Right lung (tissue), 5 donors: ENCODE results near the gene FAM53B. TPM values are rescaled to one million over a fixed set of nuclear protein-coding genes. Genes with fewer than 3 reads are reported as not detected.

Source experiments
- DNase-seq, 2 donors: peaks; one replicate each; pipeline ENCODE4 v3.0.0-alpha.2; 2013
- polyA plus RNA-seq, 5 donors: library from polyadenylated mRNA; unstranded; fragments of 120-200 nt; gene quantifications; one replicate each; pipeline versions ENCODE4 v1.2.1 to v1.2.3, GENCODE V29; 2013; ENCODE audit warnings: inconsistent platforms in 1 of 5, low replicate concordance in 1 of 5; ENCODE audit not compliant: insufficient read length in 5 of 5, insufficient read depth in 1 of 5

The FAM53B gene
- polyA plus RNA-seq, 5 donors = 12.9 to 28.6 (median 19.2) TPM

- DNase-seq = no peak
Measured at GRCh38 chr10:124679401-124679800, 64.8 kb downstream of the FAM53B start.

DNA sequence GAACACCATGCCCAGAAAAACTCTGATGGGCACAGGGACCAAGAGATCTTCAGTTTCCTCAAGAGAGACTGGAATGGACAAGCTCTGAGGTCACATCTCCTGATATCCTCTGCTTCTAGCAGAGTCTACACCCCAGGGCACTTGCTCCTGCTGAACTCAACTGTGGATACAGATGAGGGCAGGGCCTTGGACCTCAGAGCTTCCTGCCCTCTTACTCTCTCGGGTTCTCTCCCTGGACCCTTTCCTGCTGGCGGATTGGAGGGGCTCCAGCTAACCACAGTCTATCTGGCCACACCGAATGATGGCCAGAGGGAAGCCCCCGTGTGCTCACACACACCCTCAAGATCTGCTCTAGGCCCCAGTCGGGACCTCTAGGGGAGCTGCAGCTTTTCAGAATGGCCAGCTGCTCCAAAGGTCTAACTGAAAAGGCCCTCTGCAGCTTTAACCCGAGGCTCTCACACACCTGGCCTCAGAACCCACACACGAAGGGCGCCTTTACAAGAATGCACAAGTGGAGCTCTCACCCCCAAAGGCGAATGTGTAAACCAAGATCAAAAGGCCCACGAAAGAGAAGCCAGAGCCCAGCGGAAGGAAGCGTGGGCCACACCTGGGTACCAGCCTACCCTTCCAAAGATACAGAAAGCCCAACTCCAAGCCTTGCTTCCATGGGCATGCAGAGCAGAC lies 65.5 kb downstream of the FAM53B start:
- DNase-seq = no peak

DNA sequence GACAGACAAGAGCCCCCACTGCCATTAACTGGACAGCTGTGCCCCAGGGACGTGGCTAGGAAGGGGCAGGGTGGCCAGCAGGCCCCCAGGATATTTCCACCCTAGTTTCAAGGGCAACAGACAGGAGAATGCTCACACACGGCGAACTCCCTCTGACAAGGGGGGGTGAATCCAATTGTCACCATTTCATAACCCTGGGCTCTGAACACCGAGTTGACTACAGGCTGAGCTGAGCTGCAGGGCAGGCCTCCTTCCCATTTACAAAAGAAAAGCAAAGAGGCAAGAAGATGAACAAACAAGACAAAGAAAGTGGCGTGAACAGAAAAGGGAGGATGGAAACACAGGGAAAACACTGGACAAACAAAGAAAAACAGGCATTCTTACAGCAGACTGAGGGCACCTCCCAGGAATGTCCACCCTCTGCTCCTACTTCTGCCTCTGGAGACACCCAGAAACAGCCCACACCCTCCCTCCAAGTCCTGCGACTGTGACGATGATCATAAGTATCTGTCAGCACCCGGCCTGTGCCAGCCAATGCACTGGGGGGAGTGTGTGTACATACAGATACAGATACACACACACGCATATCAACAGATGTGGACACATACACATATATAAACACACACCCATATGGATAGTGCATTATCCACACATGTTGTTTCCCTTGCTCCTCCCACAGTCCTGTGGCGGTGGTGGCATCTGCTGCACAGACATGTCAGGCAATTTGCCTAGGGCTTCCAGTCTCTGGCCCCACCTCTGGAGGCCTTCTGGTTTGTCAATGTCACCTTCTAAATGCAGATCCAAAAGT lies 66.2 kb downstream of the FAM53B start:
- DNase-seq = no peak

GRCh38 chr10:124677293-124677699 lies 66.9 kb downstream of the FAM53B start:
- DNase-seq = no peak

- DNase-seq = no peak
Measured at GRCh38 chr10:124676416-124677062, 67.6 kb downstream of the FAM53B start.

- DNase-seq = no peak
Measured at GRCh38 chr10:124675824-124676223, 68.4 kb downstream of the FAM53B start.

GRCh38 chr10:124675261-124675660 lies 68.9 kb downstream of the FAM53B start:
- no peak for DNase-seq

DNA sequence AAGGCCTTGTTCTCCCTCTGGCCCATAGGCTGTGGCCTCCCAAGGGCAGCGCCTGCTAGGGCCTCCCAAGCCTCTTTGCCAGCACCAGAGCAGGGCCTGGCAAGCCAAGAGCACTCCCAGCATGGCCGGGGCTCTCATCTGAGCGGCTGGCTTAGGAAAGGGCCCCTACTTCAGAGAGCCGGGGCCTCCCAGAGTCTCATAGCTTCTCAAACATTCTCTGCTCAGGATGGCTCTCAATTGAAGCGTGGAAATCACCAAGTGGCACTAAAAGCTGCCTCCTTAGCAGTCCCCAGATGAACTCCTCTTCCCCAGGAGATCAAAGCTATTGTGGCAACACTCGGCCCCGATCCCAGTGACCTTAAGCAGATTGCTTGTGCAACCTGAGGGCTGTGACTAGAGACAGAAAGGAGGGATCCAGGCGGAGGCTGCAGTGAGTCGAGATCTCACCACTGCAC lies 69.4 kb downstream of the FAM53B start:
- no peak for DNase-seq

DNA sequence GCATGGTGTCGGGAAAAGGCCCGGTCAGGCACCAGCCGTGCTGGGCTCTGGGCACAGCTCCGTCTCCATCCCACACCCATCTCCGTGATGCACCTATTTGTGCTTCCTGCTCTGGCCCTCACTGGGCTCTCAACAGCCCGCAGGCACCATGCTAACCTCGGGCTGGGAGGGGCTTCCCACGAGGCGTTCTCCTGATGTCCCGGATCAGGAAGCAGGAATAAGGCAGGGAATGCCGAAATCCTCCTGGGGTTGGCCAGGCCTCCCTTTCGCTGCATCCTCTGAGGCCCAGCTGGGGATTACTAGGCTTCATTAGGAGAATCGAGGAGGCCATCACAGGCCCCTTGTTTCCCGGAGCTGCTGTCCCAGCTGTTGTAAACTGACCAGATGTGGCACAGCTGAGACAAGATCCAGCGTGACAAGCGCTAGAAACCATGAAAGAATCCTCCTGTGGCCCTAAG lies 72.0 kb downstream of the FAM53B start:
- DNase-seq = no peak

DNA sequence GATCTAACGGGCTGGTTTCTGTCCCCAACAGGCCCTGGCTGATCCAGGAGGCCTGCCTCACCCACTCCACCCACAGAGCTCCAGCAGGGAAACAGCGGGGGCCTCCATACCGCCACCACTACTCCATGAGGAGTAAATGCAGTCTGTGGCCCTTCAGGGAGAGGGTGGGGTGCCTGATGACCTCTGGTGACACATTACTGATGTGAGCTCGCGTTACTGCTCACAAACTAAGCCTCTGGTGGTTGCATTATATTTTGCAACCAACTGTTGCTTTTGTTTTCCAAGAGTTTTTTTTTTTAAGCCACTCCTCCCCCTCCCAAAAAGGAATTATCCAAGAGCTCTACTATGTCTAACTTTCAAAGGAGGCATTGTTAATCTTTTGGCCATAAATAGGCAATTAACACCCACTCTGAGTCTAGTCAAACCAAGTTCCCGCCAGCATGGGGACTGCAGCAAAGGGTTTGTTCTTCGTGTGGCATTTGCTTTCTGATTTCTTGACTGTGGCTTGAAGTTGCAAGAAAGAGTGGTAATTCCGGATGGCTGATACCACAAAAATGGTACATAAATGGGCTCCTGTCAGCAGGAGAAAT lies 72.6 kb downstream of the FAM53B start:
- DNase-seq = peak in 1 of 2 donors; percentile 57

- DNase-seq = no peak
Measured at GRCh38 chr10:124670849-124671248, 73.3 kb downstream of the FAM53B start.

GRCh38 chr10:124669824-124670654 lies 74.1 kb downstream of the FAM53B start:
- DNase-seq = no peak

GRCh38 chr10:124669141-124669823 lies 74.9 kb downstream of the FAM53B start:
- no peak for DNase-seq

- no peak for DNase-seq
Measured at GRCh38 chr10:124668517-124669051, 75.6 kb downstream of the FAM53B start.

DNA sequence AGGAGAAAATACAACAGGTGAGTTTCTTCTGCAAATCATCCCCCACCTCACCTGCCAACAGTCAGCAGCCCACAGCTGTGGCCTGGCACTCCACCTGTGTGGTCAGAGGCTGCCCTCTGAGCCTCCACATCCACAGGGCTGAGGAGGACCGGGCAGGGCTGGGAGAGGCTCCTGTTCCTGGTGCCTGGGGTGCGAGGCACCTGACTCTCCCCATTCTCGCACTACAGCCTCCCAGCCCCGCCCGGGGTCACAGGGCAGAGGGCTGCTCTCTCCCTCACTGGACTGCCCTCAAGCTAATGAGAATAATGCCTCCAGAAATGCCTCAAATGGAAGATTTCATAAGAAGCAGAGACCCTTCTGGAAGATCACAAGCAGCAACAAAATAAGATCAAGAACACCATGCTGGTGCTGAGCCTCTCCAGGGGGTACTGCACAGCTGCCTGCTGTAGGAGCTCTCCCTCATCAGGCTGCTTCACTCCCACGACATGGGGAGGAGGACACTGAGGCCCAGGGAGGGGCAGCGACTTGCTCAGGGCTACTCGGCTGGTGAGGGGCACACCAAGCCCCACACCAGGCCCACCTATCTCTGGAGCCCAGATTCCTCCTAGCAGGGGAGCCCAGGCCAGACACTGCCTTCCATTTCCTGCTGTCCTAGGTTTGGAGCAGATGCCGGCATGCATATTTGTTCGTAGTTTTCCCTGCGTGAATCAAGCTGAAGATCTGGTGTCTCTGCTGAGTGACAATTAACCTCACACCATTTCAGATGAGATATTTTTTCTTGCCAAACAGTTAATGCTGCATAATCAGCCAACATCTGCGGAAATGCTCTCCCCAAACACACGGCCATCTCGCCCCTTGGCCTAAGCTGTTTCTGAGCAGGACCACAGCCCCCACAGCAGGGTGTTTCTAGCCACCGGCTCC lies 76.5 kb downstream of the FAM53B start:
- no peak for DNase-seq

DNA sequence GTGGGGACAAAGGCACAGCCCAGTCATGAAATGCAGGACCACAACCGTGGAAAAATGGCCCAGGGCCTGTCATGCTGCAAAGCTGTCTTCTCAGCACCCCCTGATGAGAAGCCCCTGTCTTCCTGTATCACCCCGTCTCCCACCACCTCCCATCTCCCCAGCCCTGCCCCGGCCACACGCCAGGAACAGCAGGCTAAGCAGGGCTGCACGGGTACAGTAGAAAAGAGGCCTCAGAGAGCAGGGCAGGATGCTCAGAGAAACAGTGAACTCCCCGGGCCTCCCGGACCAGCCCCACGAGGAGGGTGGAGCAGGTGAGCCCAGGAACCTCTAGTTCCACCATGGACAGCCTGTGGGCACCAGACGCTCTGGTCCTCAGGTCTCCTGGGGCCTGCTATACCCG lies 77.7 kb downstream of the FAM53B start:
- DNase-seq = no peak

- DNase-seq = no peak
Measured at GRCh38 chr10:124665980-124666379, 78.2 kb downstream of the FAM53B start.

- no peak for DNase-seq
Measured at GRCh38 chr10:124665558-124665957, 78.6 kb downstream of the FAM53B start.

DNA sequence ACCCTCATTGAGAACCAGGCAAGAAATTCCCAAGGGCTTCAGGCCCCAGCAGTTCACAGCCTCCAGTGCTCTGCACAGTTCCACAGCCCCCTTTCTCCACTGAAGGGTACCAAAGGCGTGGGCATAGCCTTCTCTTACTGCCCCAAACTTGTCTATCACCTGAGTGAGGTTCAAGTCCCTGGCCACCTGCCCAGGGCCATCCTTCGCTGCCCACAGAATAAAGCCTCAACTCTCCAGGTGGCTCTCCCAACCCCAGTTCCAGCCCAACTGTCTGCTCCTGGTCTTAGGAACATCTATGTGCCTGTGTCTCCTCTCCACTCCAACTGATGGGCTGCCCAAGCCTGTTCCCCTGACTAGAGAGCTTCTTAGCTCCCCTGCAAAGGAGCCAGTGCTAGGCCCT lies 79.1 kb downstream of the FAM53B start:
- DNase-seq = no peak
